Cardiac fibroblast (primary cell): ENCODE results near the gene ACCSL.
A peak's percentile ranks its signal among the peaks of the same experiment; 100 is the strongest.

Experiments
- DNase-seq, 2 donors: peaks; one replicate each; pipeline versions ENCODE4 v3.0.0 to v3.0.0-alpha.2; 2010; ENCODE audit warnings: low read depth in 2 of 2
- H3K4me3 ChIP-seq, 2 donors: replicated peaks in 1 of 2; 1 replicate in 1 of 2; 2 replicates in 1 of 2; pipeline ENCODE4 v1.5.1; 2011; ENCODE audit warnings: low read depth in 2 of 2, low read length in 2 of 2, mild to moderate bottlenecking in 2 of 2, moderate library complexity in 1 of 2
- TF ChIP-seq, protein P1 (sequence below): IDR thresholded peaks from one replicate; pipeline ENCODE4 v1.5.1; 2011; ENCODE audit warnings: low read depth, mild to moderate bottlenecking, low read length, inconsistent platforms

Gene ACCSL

DNA sequence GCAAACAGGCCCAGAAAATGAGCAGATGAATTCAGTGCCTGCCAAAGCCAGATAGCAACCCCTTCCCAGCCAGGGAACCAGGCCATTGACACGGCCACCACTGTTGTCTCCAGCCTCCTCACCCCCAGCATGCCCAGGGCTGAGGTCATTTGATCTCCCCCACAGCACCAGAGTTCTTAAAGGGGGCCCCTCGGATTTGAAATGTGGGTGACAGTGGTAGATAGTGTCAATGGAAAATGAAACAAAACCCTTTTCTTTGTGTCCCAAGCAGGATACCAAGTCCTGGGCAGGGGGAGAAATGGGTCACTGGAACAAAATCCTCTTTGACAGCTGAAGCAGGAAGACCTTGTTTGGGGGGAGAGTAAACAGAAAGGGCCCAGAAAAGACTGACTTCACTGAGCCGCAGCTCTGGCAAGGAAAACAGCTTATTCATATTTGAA lies 14.3 kb upstream of the ACCSL start:
- TF ChIP-seq, protein P1, sequence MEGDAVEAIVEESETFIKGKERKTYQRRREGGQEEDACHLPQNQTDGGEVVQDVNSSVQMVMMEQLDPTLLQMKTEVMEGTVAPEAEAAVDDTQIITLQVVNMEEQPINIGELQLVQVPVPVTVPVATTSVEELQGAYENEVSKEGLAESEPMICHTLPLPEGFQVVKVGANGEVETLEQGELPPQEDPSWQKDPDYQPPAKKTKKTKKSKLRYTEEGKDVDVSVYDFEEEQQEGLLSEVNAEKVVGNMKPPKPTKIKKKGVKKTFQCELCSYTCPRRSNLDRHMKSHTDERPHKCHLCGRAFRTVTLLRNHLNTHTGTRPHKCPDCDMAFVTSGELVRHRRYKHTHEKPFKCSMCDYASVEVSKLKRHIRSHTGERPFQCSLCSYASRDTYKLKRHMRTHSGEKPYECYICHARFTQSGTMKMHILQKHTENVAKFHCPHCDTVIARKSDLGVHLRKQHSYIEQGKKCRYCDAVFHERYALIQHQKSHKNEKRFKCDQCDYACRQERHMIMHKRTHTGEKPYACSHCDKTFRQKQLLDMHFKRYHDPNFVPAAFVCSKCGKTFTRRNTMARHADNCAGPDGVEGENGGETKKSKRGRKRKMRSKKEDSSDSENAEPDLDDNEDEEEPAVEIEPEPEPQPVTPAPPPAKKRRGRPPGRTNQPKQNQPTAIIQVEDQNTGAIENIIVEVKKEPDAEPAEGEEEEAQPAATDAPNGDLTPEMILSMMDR, result no peak
- DNase-seq, result no peak
- no peak overlapping the region for H3K4me3 ChIP-seq

DNA sequence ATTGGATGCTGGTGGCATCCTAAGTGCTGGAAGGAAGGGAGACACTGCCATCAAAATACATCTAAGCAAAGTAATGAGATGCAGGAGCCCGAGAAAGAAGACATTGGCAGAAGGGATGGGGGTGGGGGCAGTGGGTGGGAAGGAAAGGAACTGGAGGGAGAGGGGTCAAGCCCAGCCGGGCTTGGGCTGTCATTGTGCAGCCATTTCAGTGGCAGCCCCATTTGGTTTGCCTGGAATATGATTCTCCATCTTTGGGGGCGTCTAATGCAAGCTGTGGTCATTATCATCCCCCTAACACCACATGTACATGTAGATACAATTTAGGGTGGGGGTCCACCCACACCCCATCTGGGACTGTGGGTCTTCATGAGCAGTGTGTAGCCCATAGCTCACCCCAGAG lies 13.9 kb upstream of the ACCSL start:
- no peak overlapping the region for H3K4me3 ChIP-seq
- DNase-seq, result no peak
- TF ChIP-seq, protein P1, result no peak

DNA sequence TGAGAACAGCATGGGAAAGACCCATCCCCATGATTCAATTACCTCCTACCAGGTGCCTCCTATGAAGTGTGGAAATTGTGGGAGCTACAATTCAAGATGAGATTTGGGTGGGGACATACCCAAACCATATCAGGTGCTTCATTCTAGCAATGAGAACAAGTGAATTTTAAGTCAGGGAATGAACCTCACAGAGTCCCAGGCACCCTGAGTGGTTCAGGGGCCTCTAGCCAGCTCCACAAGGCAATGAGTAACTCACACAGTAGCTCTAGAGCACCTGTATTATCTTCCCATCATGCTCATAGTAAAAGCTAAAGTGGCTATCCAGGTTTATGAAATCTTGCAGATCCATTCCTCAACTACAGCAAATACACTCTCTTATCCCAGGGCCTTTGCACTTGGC lies 13.1 kb upstream of the ACCSL start:
- TF ChIP-seq, protein P1, result no peak
- DNase-seq, result no peak

DNA sequence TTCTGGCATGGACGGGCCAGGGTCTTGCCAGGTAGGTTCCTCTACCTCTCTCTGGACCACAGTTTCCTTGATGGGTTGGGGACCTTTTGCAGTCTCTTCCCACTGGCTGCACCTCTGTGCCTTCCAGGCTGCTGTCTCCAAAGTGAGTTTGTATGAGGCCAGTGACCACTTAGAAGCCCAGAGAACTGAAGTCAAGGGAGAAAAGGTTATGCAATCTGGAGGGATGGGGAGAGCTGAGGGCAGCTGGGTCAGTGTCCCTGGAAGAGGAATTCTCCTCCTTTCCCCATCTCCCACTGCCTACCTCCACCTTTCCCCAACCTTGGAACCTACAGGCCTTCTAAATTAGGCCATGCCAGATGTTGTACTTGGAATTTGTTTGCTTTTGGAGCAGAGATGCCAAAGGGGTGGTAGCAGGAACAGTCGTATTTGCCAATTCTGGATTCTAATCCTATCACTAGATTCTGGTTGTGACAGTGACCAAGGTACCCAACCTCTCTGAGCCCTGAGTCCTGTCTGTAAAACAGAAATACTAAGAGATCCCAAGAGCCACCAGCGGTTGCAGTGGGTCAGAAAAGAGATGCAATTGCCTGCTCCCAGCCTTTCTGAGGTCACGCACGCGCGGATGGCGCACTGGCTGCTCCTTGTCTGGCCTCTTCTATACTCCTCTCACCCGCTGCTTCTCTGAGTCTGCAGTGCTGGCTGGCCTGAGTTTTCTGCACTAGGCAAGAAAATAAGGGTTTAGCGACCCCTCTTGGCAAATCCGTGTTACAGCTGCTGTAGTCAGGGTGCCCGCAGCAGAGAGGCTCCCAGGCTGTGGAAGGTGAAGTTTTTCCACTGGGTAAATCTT lies 10.7 kb upstream of the ACCSL start:
- TF ChIP-seq, protein P1, result peak; percentile 92
- H3K4me3 ChIP-seq, result no peak overlapping the region
- peak; percentile 93 to 94 for DNase-seq

More for the DNA sequence above, 13.1 kb upstream of the ACCSL start:
- no peak overlapping the region for H3K4me3 ChIP-seq

DNA sequence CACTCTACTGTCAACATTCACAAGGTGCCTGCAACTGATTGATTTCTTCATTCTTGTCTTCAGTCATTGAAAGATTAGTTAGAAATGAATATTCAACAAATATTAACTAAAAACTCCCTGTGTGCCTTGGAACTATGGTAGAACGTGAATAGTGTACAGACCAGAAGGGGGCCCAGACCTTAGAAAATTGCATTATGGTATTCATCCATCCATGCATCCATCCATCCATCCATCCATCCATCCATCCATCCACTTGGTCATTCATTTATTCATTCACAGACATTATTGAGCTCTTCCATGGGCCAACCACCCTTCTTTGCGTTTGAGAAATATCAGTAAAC lies 10.2 kb upstream of the ACCSL start:
- DNase-seq, result no peak
- H3K4me3 ChIP-seq, result no peak overlapping the region
- TF ChIP-seq, protein P1, result no peak

DNA sequence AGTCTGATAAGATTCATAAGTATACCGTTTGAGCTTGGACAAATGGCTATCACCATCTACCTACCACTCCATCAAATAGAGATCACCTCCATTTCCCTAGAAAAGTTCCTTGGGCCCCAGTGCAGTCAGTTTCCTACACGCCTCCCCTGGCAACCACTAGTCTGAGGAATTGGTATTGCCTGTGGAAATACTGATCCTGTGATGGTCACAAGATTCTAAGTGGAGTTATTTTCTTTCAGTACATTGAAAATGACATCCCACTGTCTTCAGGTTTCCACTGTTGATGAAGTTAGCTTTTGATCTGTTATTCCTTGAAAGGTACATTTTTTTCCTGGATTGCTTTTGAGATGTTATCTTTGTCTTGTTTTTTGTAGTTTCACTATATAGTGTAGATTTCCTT lies 4.6 kb upstream of the ACCSL start:
- DNase-seq, result no peak
- no peak overlapping the region for H3K4me3 ChIP-seq
- TF ChIP-seq, protein P1, result no peak

DNA sequence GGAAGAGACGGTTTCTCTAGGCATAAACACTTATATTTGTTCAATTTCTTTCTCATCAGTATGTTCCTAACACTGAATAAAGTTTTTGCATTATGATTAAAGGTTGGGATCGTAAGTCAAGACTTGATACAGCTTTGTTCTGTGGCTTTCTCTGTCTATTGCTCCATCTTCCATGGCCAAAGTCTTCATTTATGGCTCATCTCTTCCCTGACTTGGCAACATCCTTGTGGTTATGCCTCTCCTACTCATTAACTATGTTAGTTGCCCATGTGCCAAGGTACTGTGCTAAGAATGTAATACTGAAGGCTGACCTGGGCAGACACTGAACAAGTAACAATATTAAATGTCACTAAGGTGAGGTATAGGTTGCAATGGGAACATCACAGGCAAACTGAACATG lies 1.6 kb upstream of the ACCSL start:
- H3K4me3 ChIP-seq, result no peak overlapping the region

More for the DNA sequence above, 1.6 kb upstream of the ACCSL start:
- TF ChIP-seq, protein P1, result no peak
- no peak for DNase-seq
